ENCODE results near the gene ACTL9.
A peak's percentile ranks its signal among the peaks of the same experiment; 100 is the strongest.

ACTL9 gene

GRCh38 chr19:8684001-8684902 is 14.3 kb downstream of the ACTL9 start:
- DNase-seq: no peak

DNA sequence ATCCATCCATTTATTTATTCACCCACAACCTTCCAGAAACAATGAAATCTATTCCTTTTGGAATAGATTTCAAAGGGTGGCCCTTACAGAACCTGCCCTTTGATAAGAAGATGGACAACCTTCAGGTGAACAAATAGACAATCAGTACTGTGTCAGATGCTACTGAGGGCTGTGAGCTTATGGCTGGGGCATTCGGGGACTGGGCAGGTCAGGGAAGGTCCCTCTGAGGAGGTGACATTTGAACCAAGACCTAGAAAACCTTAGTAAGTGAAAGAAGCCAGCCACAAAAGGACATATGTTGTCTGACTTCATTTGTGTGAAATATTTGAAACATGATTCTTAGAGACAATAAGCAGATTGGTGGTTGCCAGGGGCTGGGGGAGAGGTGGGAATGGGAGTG is 15.7 kb downstream of the ACTL9 start:
- DNase-seq: no peak

GRCh38 chr19:8682472-8682871 is 16.1 kb downstream of the ACTL9 start:
- no peak for DNase-seq

DNA sequence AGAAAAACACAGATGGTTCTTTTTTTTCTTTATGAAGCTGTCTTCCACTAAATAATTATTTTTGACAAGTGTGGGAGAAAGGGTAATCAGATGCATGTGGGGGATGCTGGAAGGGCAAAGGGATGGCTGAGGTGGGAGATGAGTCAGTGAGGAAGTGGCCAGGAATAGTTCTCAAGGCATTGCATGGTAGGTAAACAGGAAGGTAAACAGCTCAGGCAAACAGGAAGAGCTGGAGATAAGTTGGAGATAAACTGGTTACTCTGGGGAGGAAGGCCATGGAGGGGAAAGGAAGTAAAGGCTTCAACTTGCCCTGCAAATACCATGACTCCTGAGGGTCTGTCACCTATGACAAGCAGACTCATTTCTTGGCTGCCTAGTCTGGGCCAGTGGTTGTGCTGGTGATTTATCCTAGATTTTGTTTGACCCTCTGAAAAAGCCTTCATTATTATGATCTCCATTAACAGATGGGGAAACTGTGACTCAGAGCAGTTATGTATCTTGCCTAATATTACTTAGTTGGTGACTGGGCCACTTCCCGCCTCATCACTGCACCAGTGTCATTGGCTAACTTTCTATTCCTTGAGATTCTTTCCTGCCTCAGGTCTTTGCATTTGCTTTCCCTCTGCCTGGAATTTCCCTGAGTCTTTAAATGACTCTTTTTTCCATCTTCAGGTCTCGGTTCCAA is 17.1 kb downstream of the ACTL9 start:
- no peak for DNase-seq

DNA sequence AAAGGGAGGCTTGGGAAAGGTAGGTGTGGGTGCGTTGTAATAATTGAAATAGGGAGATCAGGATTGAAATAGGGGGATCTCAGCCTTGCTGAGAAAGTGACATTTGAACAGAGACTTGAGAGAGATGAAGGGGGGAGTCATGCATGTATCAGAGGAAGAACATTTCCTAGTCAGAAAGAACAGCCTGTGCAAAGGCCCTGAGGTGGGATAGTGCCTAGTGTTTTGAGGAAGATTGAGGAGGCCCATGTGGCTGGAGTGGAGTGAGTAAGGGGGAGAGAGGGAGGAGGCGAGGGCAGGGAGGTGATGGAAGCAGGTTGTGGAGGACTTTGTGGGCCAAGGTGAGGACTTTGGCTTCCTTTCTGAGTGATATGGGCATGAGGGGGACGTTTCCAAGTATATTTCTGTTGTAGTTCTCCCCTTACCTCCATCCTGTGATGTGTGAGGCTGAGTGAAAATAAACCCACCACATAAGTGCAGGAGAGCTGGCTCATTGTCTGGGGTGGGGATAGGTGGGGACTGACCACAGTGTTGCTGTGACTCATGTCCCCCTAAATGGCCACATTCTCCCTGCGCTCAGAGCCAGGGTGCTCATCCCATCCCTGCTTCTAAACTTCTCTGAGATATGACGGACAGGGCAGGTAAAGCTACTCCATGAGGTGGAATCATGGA is 17.8 kb downstream of the ACTL9 start:
- no peak for DNase-seq

- DNase-seq: no peak
These were observed 20.3 kb downstream of the ACTL9 start for GRCh38 chr19:8678244-8678807.

- no peak for DNase-seq
These were observed 23.5 kb downstream of the ACTL9 start for GRCh38 chr19:8675066-8675465.

DNA sequence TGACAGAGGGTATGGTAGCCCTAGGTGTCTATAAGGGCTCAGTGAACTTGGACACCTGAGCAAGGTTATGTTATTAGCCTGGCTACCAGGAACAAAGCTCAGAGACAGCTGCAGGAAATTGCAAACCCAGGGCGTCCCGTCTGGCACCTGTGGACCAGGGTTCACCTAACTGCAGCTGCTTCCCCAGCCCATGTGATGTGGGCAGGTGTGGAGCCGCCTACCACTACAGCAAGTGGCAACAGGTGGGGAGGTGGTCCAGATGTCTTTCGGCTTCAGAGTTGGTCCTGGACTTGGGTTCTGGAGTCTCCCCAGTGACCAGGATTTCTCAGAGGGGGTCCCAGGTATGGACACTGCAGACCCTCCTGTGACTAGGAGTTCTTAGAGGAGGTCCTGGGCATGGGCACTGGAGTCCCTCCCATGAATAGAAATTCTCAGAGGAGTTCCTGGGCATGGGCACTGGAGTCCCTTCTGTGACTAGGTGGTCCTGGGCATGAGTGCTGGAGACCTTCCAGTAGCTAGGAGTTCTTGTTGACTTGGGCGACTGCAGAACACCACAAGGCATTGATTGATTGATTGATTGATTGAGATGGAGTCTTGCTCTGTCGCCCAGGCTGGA is 25.2 kb downstream of the ACTL9 start:
- DNase-seq: no peak

- no peak for DNase-seq
These were observed 31.7 kb downstream of the ACTL9 start for GRCh38 chr19:8666814-8667405.

DNA sequence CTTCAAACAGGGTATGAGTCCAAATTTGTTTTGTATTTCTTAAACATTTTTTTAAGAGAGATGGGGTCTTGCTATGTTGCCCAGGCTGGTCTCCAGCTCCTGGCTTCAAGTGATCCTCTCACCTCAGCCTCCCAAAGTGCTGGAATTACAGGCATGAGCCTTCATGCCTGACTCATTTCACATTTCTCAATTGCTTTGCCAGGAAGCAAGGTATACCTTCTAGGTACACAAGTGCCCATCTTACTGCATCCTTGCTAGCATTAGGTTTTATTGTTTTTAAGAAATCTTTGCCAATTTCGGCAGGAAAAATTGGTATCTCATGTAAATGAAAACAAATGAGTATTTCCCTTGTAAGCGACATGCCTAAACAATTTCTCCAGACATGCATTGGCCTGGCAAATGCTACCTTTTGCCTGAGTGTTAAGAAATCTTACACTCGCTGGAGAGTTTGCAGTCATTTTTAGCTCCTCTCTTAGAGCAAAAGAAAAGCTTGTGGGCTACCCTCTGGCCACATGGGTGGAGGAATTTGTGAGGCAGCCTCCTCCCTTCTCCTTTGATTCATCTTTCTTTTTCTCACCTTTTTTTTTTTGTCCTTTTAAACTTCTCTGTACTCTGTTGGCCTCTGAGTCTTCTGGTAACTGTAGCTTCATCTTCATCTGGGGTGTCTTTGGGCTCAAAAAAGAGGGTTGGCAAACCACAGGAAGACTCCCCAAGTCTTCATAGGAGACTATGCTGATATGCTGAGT is 33.0 kb downstream of the ACTL9 start:
- DNase-seq: no peak

DNA sequence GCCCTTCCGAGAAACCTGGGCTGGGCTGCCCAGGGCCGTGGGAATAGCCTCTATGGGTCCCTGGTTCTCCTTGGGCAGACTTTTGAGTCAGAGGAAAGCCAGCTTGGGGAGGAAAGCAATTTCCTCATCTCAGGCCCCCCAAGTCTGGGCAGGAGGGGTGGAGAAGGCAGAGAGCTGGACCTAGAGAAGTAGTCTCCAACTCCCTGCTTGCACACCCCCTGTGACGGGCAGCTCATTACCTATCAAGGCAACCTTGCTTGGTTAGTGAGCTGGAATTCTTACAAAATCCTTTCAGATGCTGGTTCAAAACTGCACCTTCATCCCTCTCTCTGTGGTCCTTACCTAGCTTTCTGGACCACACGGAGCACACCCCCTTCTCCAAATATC is 33.9 kb downstream of the ACTL9 start:
- no peak for DNase-seq

GRCh38 chr19:8663920-8664670 is 34.5 kb downstream of the ACTL9 start:
- DNase-seq: no peak

DNA sequence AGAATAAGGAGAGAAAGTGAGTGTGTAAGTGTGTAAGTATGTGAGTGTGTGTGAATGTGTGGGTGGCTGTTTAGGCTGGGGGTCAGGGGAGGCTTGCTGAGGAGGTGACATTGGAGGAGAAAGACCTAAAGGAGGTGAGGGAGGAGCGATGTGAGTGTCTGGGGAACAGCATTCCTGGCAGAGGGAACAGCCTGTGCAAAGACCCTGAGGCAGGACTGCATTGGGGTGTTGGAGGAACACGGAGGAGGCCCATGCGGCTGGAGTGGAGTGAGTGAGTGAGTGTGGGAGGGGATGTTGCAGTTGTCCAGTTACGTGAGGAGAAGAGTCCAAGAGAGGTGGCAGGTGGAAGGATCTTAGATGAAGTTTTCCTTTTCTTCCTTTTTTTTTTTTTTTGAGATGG is 36.3 kb downstream of the ACTL9 start:
- DNase-seq: no peak

GRCh38 chr19:8659905-8660304 is 38.7 kb downstream of the ACTL9 start:
- DNase-seq: no peak

DNA sequence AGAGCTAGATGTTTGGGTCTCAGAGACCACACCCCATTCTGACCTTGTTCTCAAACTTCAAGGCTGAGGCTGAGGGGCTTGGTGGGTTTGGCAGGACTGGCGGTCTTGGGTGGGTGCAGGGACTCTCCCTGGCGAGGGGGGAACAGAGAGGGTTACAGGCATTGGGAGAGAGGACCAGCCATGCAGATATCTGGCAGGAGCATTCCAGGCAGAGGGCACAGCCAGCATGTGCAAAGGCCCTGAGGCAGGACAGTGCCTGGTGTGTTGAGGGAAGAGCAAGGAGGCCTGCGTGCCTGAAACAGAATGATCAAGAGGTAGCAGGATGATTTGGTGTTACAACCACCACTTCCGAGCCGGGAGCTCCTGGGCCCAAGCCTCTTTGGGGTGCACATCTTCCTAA is 40.7 kb downstream of the ACTL9 start:
- DNase-seq: no peak

DNA sequence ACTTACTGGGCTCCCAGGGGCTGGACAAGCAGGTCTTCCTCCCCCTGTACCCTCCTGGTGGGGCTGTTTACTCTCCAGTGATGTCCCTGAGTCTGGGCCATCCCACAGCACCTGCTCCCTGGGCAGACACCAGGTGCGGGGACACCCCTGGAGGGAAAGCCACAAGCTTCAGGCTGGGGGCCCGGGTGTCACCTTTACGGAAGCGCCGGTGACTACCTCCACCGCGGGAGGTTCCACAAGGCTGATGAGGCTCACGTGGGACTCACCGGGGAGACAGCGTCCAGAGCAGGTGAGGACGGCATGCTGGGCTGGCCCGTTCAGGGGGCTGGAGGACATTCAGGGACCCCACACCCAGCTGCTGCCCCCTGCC is 43.3 kb downstream of the ACTL9 start:
- peak; percentile 62 to 81 for DNase-seq

- peak; percentile 48 to 58 for DNase-seq
These were observed 43.8 kb downstream of the ACTL9 start for GRCh38 chr19:8654591-8655339.

DNA sequence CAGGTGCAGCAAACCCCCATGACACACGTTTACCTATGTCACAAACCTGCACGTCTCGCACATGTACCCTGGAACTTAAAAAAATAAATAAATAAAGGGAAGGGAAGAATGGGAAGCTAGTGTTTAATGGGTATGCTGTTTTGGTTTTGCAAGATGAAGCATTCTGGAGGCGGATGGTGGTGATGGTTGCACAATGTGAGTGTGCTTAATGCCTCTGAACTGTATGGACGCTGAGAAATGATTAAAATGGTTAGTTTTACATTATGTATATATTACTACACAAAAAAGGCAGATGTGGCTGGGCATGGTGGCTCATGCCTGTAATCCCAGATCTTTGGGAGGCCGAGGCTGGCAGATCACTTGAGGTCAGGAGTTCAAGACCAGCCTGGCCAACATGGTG is 50.4 kb downstream of the ACTL9 start:
- no peak for DNase-seq
